C4-2B (cell line): ENCODE results near the gene DCAF10.
A peak's percentile ranks its signal among the peaks of the same experiment; 100 is the strongest.

ENCODE experiments used
- CTCF ChIP-seq: fragments of 450-650 bp; conservative IDR thresholded peaks from 2 replicates; pipeline ENCODE4 v1.5.1; 2017; ENCODE audit warnings: mild to moderate bottlenecking
- ZFX ChIP-seq: fragments of 450-650 bp; IDR thresholded peaks from 2 replicates; pipeline ENCODE4 v1.6.1; 2017

- TF ChIP-seq CTCF (peak; percentile 26), ZFX (no peak)
These were observed 58.4 kb downstream of the DCAF10 start for GRCh38 chr9:37859043-37859442.
